H1 (cell line): ENCODE results near the gene ZNF546. TPM values are rescaled to one million over a fixed set of nuclear protein-coding genes. Genes with fewer than 3 reads are reported as not detected.

Source experiments
- CTCF ChIP-seq, 3 experiments: IDR thresholded peaks; 1 replicate in 2 of 3; 2 replicates in 1 of 3; pipeline versions ENCODE4 v1.5.1 to v1.6.1; 2011; ENCODE audit warnings: low read length in 3 of 3, mild to moderate bottlenecking in 3 of 3, inconsistent platforms in 2 of 3, low read depth in 1 of 3, moderate library complexity in 1 of 3; ENCODE audit not compliant: insufficient read depth in 1 of 3; ENCODE audit errors: control extremely low read depth in 1 of 3
- polyA plus RNA-seq, 7 experiments: library from polyadenylated mRNA; depleted of rRNA in 3 of 7; stranded (reverse) in 5 of 7; unstranded in 2 of 7; fragments of >200 nt in 5 of 7; fragments of 200-250 nt in 2 of 7; gene quantifications; 1 replicate in 5 of 7; 2 replicates in 1 of 7; 4 replicates in 1 of 7; pipeline versions ENCODE4 v1.2.1 to v1.2.3, GENCODE V29; 2011 to 2013; ENCODE audit warnings: missing spikeins in 2 of 7, mixed read lengths in 2 of 7
- total RNA-seq: library from RNA; stranded (reverse); fragmentation: NEBNext Ultra II Directional; extraction: Animal tissue kit (Norgen Biotek cat#: 25700); gene quantifications from 2 replicates; pipeline ENCODE4 v1.2.1, GENCODE V29; 2021

The ZNF546 gene
- total and polyA plus RNA-seq, 2 of the 8 experiments (the other 6 are each of a cell fraction or from before 2014, with no cell fraction given) = 0.21 to 1.1 TPM

- no peak for TF ChIP-seq CTCF (IDR thresholded peaks at IDR 0.05; ENCODE audit: control extremely low read depth in 1 of 3, insufficient read depth in 1 of 3, low read depth in 1 of 3, low read length in 3 of 3)
Observed at GRCh38 chr19:39967561-39967960, 29.3 kb upstream of the ZNF546 start (continued).
